ENCODE data around the gene PDZRN4.

PDZRN4 gene

DNA sequence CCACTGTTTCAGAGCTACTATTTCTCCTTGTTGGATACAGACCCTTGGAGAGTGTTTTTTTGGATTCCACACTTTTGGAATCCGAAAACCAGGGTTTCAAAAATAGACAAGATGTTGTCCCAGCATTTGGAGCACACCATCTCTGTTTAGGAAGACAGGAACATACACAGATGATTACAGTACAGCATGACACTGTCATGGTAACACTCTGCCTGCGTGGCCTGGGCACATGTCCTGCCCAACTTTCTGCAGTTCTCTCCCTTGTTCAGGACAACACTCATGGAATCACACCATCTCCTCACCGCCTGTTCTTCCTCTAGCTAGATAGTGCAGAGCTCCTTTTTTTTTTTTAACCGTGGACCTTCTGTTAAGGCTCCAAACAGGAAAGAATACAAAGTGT is 369.2 kb downstream of the PDZRN4 start:
- no peak overlapping the region for H3K4me3 ChIP-seq (ENCODE audit: low read depth, low read length)
- TF ChIP-seq, protein P1, sequence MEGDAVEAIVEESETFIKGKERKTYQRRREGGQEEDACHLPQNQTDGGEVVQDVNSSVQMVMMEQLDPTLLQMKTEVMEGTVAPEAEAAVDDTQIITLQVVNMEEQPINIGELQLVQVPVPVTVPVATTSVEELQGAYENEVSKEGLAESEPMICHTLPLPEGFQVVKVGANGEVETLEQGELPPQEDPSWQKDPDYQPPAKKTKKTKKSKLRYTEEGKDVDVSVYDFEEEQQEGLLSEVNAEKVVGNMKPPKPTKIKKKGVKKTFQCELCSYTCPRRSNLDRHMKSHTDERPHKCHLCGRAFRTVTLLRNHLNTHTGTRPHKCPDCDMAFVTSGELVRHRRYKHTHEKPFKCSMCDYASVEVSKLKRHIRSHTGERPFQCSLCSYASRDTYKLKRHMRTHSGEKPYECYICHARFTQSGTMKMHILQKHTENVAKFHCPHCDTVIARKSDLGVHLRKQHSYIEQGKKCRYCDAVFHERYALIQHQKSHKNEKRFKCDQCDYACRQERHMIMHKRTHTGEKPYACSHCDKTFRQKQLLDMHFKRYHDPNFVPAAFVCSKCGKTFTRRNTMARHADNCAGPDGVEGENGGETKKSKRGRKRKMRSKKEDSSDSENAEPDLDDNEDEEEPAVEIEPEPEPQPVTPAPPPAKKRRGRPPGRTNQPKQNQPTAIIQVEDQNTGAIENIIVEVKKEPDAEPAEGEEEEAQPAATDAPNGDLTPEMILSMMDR (IDR thresholded peaks at IDR 0.05; ENCODE audit: borderline replicate concordance, insufficient read depth, low read depth, low read length), result no peak

DNA sequence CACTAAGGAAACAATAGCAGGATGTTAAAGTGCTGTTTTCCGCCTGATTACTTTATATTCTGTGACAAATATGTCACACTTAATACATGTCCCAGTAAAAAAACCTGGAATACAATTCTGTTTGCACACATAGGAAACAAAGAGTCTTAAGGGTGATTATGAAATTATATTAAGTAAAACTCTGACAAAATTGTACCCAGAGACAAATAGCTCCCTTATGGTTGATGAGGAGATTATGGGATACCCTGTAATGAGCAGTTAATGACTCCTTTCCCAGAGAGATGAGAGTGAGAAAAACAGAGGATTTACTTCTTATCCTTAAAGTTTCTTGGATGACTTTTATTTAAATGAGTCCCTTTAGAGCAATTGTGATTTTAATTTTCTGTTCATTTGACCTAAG is 370.6 kb downstream of the PDZRN4 start:
- H3K4me3 ChIP-seq (ENCODE audit: low read depth, low read length), result no peak overlapping the region
- TF ChIP-seq, protein P1 (IDR thresholded peaks at IDR 0.05; ENCODE audit: borderline replicate concordance, insufficient read depth, low read depth, low read length), result no peak

DNA sequence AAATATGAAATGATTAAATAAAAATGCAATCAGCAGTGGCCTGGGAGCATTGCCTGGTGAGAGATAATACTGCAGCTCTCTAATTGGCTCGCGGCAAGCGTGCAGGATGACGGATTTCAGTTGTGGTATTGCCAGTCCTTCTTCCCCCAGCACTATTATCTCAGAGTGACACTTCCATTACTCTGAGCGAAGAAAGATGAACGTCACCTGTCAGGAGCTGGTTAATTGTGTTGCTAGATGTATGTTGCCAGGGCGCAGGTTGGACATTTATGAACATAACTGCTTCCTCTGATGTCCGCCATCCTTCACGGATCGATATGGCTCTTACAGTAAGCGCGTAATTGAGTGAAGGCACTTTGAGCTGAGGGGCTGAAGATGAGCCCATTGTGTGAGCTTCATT is 374.9 kb downstream of the PDZRN4 start:
- TF ChIP-seq, protein P1 (IDR thresholded peaks at IDR 0.05; ENCODE audit: borderline replicate concordance, insufficient read depth, low read depth, low read length), result no peak
- no peak overlapping the region for H3K4me3 ChIP-seq (ENCODE audit: low read depth, low read length)

DNA sequence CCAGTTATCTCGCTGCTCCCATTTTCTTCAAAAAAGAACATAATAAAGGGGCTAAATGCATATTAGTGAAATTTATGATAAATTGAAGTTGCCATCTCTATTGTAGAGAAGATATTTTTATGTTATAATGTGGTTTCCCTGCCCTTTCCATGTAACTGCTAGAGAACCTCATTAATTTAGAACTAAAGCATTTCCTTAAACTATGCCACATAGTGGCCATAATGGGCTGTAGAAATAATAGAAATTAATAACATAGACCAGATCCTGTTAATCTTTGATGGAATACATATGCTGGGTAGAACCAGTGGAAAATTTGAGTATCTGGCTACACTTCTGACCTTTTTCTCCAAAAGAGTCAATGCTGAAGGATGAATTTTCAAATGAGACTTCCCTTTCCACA is 376.7 kb downstream of the PDZRN4 start:
- H3K4me3 ChIP-seq (ENCODE audit: low read depth, low read length), result no peak overlapping the region
- TF ChIP-seq, protein P1 (IDR thresholded peaks at IDR 0.05; ENCODE audit: borderline replicate concordance, insufficient read depth, low read depth, low read length), result no peak

DNA sequence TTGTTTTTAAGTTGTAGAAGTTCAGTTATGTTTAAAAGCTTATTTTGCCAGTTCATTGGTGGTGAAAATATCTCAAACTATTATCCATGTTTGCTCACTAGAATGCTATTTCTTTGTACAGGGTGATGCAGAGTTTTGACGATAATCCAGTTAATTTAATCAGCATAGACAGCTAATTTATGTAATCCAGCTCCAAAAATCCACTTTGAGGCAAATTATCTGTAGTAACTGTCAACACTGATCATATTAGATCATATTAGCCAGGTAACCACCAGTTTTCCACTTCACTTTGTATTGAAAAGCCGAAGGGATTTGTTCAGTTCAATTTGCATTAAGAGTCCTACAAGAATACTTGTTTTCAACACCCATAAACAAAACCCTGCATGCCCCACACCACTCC is 378.6 kb downstream of the PDZRN4 start:
- TF ChIP-seq, protein P1 (IDR thresholded peaks at IDR 0.05; ENCODE audit: borderline replicate concordance, insufficient read depth, low read depth, low read length), result no peak
- no peak overlapping the region for H3K4me3 ChIP-seq (ENCODE audit: low read depth, low read length)

DNA sequence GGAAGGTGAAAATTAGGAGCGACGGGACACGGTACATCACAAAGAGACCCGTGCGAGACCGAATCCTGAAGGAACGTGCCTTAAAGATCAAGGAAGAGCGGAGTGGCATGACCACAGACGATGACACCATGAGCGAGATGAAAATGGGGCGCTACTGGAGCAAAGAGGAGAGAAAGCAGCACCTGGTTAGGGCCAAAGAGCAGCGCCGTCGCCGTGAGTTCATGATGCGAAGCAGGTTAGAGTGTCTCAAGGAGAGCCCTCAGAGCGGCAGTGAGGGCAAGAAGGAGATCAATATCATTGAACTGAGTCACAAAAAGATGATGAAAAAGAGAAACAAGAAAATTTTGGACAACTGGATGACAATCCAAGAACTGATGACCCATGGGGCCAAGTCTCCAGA is 385.3 kb downstream of the PDZRN4 start:
- H3K4me3 ChIP-seq (ENCODE audit: low read depth, low read length), result no peak overlapping the region
- TF ChIP-seq, protein P1 (IDR thresholded peaks at IDR 0.05; ENCODE audit: borderline replicate concordance, insufficient read depth, low read depth, low read length), result no peak

DNA sequence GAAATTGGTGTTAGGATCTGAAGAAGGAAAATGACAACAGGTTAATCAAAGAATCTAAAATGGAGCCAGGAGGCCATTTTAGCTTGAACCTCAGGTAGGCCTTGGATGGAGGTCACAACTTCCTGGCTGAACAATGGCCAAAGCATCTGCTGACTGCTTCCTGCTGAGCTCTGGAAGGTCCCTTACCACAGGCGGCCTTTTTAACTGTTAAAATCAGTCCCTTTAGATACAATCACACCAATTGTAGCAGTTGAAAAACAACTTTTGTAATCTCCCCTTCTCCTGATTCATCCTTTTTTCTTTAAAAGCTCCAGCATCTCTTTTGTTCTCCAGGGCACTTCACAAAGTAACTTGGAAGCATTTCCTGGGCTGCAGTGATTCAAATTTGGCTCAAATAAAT is 388.8 kb downstream of the PDZRN4 start:
- TF ChIP-seq, protein P1 (IDR thresholded peaks at IDR 0.05; ENCODE audit: borderline replicate concordance, insufficient read depth, low read depth, low read length), result no peak
- no peak overlapping the region for H3K4me3 ChIP-seq (ENCODE audit: low read depth, low read length)

Measured in GM12875 (cell line).